Esophagus squamous epithelium (tissue), 4 donors: ENCODE measurements around the gene ABHD5.

Experiments
- POLR2A ChIP-seq, 4 donors: fragments of 450-650 bp; IDR thresholded peaks; one replicate each; pipeline ENCODE4 v1.6.1; 2017; ENCODE audit warnings: antibody characterized with exemption in 4 of 4, mild to moderate bottlenecking in 4 of 4, moderate library complexity in 3 of 4
- TF ChIP-seq, protein P1 (sequence below), 6 experiments: fragments of 450-650 bp in 4 of 6; fragments of 200-600 bp in 2 of 6; sonication (generic) in 2 of 6; IDR thresholded peaks; one replicate each; pipeline ENCODE4 v1.5.1; 2016 to 2019; ENCODE audit warnings: antibody characterized with exemption in 6 of 6, mild to moderate bottlenecking in 4 of 6, moderate library complexity in 4 of 6

DNA sequence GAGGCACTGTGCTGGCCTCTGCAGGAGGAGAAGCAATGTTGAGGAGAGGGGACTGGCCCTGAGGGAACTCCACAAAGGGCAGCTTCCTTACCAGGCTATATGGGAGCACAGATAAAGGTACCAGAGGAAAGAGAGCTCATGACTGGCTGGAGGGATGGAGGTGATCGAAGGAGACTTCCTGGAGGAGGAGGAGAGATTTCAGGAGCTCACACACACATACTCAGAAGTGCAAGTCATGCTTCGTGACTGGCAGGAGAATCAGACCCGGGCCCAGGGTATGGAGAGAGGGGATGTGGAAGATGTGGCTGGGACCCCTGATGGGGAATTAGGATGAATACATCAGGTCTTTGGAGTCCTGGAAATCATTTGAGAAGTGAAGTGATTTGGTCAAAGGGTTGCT, 85.4 kb downstream of the ABHD5 start:
- TF ChIP-seq, protein P1, sequence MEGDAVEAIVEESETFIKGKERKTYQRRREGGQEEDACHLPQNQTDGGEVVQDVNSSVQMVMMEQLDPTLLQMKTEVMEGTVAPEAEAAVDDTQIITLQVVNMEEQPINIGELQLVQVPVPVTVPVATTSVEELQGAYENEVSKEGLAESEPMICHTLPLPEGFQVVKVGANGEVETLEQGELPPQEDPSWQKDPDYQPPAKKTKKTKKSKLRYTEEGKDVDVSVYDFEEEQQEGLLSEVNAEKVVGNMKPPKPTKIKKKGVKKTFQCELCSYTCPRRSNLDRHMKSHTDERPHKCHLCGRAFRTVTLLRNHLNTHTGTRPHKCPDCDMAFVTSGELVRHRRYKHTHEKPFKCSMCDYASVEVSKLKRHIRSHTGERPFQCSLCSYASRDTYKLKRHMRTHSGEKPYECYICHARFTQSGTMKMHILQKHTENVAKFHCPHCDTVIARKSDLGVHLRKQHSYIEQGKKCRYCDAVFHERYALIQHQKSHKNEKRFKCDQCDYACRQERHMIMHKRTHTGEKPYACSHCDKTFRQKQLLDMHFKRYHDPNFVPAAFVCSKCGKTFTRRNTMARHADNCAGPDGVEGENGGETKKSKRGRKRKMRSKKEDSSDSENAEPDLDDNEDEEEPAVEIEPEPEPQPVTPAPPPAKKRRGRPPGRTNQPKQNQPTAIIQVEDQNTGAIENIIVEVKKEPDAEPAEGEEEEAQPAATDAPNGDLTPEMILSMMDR (IDR thresholded peaks at IDR 0.05), result no peak
- no peak for TF ChIP-seq POLR2A (IDR thresholded peaks at IDR 0.05)
